K562 (cell line): ENCODE data around the gene MARK4. TPM values are rescaled to one million over a fixed set of nuclear protein-coding genes. Genes with fewer than 3 reads are reported as not detected.

ENCODE experiments used
- CXXC5 ChIP-seq: fragments of 250-450 bp; sonication (Bioruptor Pico); IDR thresholded peaks from 2 replicates; pipeline ENCODE4 v1.8.0; 2022; ENCODE audit warnings: inconsistent platforms, mild to moderate bottlenecking, moderate library complexity
- DMBX1 ChIP-seq: fragments of 250-450 bp; sonication (Bioruptor Pico); IDR thresholded peaks from 2 replicates; pipeline ENCODE4 v1.8.0; 2022; ENCODE audit warnings: inconsistent platforms, mild to moderate bottlenecking, moderate library complexity, borderline replicate concordance
- ELF1 ChIP-seq: fragments of 200-800 bp; sonication (Bioruptor generic); IDR thresholded peaks from 2 replicates; pipeline ENCODE4 v1.6.1; 2016; ENCODE audit warnings: missing genetic modification characterization, missing compliant biosample characterization
- ELF4 ChIP-seq: fragments of 450-650 bp; formaldehyde crosslinking; IDR thresholded peaks from 2 replicates; pipeline ENCODE4 v1.4.0; 2022; ENCODE audit warnings: missing genetic modification characterization
- FOXK2 ChIP-seq, 2 experiments: fragments of 450-650 bp; IDR thresholded peaks in 1 of 2; conservative IDR thresholded peaks in 1 of 2; 2 replicates each; pipeline ENCODE4 v1.6.1; 2016; ENCODE audit warnings: low read depth in 2 of 2, mild to moderate bottlenecking in 1 of 2
- GABPA ChIP-seq: fragments of 200-800 bp; sonication (Bioruptor generic); conservative IDR thresholded peaks from 2 replicates; pipeline ENCODE4 v1.6.1; 2016; ENCODE audit warnings: low read depth, missing genetic modification characterization, missing compliant biosample characterization
- GATAD2A ChIP-seq: fragments of 450-650 bp; IDR thresholded peaks from 2 replicates; pipeline ENCODE4 v1.6.1; 2017
- GATAD2B ChIP-seq: fragments of 450-650 bp; IDR thresholded peaks from 2 replicates; pipeline ENCODE4 v1.6.1; 2017; ENCODE audit warnings: mild to moderate bottlenecking, borderline replicate concordance
- HDAC2 ChIP-seq: fragments of 450-650 bp; IDR thresholded peaks from 2 replicates; pipeline ENCODE4 v1.6.1; 2016; ENCODE audit warnings: mild to moderate bottlenecking
- MTF1 ChIP-seq: fragments of 250-450 bp; sonication (Bioruptor Pico); IDR thresholded peaks from 2 replicates; pipeline ENCODE4 v1.9.0; 2021; ENCODE audit warnings: moderate library complexity, mild to moderate bottlenecking, inconsistent platforms, borderline replicate concordance
- SMARCB1 ChIP-seq: IDR thresholded peaks from 2 replicates; pipeline ENCODE4 v1.6.1; 2011; ENCODE audit warnings: improper control_type of control experiment, low read depth; ENCODE audit not compliant: insufficient read length
- SMC3 ChIP-seq: conservative IDR thresholded peaks from 2 replicates; pipeline ENCODE4 v1.6.1; 2011; ENCODE audit warnings: low read depth, low read length, improper control_type of control experiment; ENCODE audit not compliant: insufficient read depth
- SNIP1 ChIP-seq: fragments of 450-650 bp; IDR thresholded peaks from 2 replicates; pipeline ENCODE4 v1.7.1; 2017; ENCODE audit warnings: low read depth, mild to moderate bottlenecking
- TCF7 ChIP-seq: sonication (generic); IDR thresholded peaks from 2 replicates; pipeline ENCODE4 v1.6.1; 2016; ENCODE audit warnings: antibody characterized with exemption, borderline replicate concordance
- TGIF2 ChIP-seq: sonication (generic); formaldehyde crosslinking; IDR thresholded peaks from 2 replicates; pipeline ENCODE4 v1.8.1; 2022; ENCODE audit warnings: mild to moderate bottlenecking, missing genetic modification reagents, moderate library complexity
- ZNF121 ChIP-seq: sonication (generic); formaldehyde crosslinking; conservative IDR thresholded peaks from 2 replicates; pipeline ENCODE4 v1.8.0; 2022; ENCODE audit warnings: missing genetic modification reagents
- ZNF282 ChIP-seq: sonication (generic); formaldehyde crosslinking; IDR thresholded peaks from 2 replicates; pipeline ENCODE4 v1.8.1; 2023; ENCODE audit warnings: missing genetic modification reagents
- ZNF436 ChIP-seq: fragments of 250-450, 450-650 bp; sonication (Bioruptor Pico); formaldehyde crosslinking; IDR thresholded peaks from 2 replicates; pipeline ENCODE4 v1.7.0; 2020; ENCODE audit warnings: mild to moderate bottlenecking
- ZNF696 ChIP-seq: fragments of 250-450 bp; sonication (Bioruptor Pico); conservative IDR thresholded peaks from 2 replicates; pipeline ENCODE4 v1.4.0; 2020; ENCODE audit warnings: mild to moderate bottlenecking, moderate library complexity
- ZNF830 ChIP-seq: fragments of 250-450 bp; sonication (Bioruptor Pico); IDR thresholded peaks from 2 replicates; pipeline ENCODE4 v1.5.0; 2021; ENCODE audit warnings: mild to moderate bottlenecking
- polyA plus RNA-seq, 8 experiments: library from polyadenylated mRNA; depleted of rRNA in 4 of 8; stranded (reverse) in 5 of 8; unstranded in 3 of 8; fragments of >200 nt; fragmentation: Nextera tagmentation in 2 of 8; fragmentation: Illumina TruSeq in 1 of 8; extraction: Ambion mirVana in 2 of 8; extraction: Trizol in 1 of 8; gene quantifications; 2 replicates each; pipeline versions ENCODE4 v1.2.1 to v1.2.3, GENCODE V29; 2011 to 2014; ENCODE audit warnings: inconsistent platforms in 1 of 8, missing spikeins in 1 of 8
- total RNA-seq, 7 experiments: library from RNA; depleted of rRNA in 6 of 7; stranded (reverse); fragments of >200 nt in 6 of 7; fragmentation: Illumina TruSeq in 2 of 7; extraction: Trizol in 2 of 7; gene quantifications; 2 replicates each; pipeline versions ENCODE4 v1.2.1 to v1.2.3, GENCODE V29; 2011 to 2021; ENCODE audit warnings: low replicate concordance in 1 of 7
- TF ChIP-seq, protein P1 (sequence below): fragments of 250-450 bp; sonication (Bioruptor Pico); IDR thresholded peaks from 2 replicates; pipeline ENCODE4 v1.5.0; 2022; ENCODE audit warnings: mild to moderate bottlenecking
- TF ChIP-seq, protein P2 (sequence below): sonication (generic); formaldehyde crosslinking; IDR thresholded peaks from 2 replicates; pipeline ENCODE4 v1.8.1; 2023; ENCODE audit warnings: mild to moderate bottlenecking, missing genetic modification reagents
- TF ChIP-seq, protein P3 (sequence below): fragments of 250-450 bp; sonication (Bioruptor Pico); IDR thresholded peaks from 2 replicates; pipeline ENCODE4 v1.8.0; 2021; ENCODE audit warnings: mild to moderate bottlenecking, moderate library complexity

The MARK4 gene
- total and polyA plus RNA-seq, 9 of the 15 experiments (the other 6 are each of a cell fraction or from before 2014, with no cell fraction given), result 0.52 to 29.4 (median 8.6) TPM

DNA sequence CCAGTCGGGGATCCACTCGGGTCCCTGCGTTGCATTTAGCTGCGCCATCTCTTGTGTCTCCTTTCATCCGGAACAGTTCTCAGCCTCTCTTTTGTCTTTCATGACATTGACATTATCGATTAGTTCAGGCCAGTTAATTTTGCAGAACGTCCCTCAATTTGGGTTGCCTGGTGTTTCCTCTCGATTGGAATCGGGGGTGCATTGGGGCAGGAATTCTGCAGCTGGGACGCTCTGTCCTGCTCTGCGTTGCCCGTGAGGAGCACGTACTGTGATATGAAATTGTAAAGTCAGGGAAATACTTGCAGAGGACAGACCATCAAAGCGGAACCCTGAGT is 22.4 kb downstream of the MARK4 start (continued):
- TF ChIP-seq, protein P1, sequence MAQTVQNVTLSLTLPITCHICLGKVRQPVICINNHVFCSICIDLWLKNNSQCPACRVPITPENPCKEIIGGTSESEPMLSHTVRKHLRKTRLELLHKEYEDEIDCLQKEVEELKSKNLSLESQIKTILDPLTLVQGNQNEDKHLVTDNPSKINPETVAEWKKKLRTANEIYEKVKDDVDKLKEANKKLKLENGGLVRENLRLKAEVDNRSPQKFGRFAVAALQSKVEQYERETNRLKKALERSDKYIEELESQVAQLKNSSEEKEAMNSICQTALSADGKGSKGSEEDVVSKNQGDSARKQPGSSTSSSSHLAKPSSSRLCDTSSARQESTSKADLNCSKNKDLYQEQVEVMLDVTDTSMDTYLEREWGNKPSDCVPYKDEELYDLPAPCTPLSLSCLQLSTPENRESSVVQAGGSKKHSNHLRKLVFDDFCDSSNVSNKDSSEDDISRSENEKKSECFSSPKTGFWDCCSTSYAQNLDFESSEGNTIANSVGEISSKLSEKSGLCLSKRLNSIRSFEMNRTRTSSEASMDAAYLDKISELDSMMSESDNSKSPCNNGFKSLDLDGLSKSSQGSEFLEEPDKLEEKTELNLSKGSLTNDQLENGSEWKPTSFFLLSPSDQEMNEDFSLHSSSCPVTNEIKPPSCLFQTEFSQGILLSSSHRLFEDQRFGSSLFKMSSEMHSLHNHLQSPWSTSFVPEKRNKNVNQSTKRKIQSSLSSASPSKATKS (CRISPR knock-in tag), result no peak
- TF ChIP-seq ZNF121 (no peak), TGIF2 (CRISPR knock-in tag) (no peak), GATAD2B (no peak), ELF1 (tag) (0 out of 2 replicates have a peak, but pooled peaks have one; percentile 11), MTF1 (no peak), TCF7 (no peak), ZNF830 (CRISPR knock-in tag) (no peak), HDAC2 (no peak), ZNF282 (no peak), ZNF696 (CRISPR knock-in tag) (no peak), ELF4 (CRISPR knock-in tag) (0 out of 2 replicates have a peak, but pooled peaks have one; percentile 11), DMBX1 (CRISPR knock-in tag) (no peak), ZNF436 (no peak), CXXC5 (CRISPR knock-in tag) (0 out of 2 replicates have a peak, but pooled peaks have one; percentile 3), SNIP1 (no peak), GATAD2A (no peak), GABPA (tag) (0 out of 2 replicates have a peak, but pooled peaks have one; percentile 6), SMARCB1 (no peak), FOXK2 (conservative IDR thresholded peaks at IDR 0.05 in 1 of 2, IDR thresholded peaks at IDR 0.05 in 1 of 2; ENCODE audit: low read depth in 2 of 2) (no peak), SMC3 (no peak)
- TF ChIP-seq, protein P2, sequence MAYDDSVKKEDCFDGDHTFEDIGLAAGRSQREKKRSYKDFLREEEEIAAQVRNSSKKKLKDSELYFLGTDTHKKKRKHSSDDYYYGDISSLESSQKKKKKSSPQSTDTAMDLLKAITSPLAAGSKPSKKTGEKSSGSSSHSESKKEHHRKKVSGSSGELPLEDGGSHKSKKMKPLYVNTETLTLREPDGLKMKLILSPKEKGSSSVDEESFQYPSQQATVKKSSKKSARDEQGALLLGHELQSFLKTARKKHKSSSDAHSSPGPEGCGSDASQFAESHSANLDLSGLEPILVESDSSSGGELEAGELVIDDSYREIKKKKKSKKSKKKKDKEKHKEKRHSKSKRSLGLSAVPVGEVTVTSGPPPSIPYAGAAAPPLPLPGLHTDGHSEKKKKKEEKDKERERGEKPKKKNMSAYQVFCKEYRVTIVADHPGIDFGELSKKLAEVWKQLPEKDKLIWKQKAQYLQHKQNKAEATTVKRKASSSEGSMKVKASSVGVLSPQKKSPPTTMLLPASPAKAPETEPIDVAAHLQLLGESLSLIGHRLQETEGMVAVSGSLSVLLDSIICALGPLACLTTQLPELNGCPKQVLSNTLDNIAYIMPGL (CRISPR knock-in tag), result no peak
- TF ChIP-seq, protein P3, sequence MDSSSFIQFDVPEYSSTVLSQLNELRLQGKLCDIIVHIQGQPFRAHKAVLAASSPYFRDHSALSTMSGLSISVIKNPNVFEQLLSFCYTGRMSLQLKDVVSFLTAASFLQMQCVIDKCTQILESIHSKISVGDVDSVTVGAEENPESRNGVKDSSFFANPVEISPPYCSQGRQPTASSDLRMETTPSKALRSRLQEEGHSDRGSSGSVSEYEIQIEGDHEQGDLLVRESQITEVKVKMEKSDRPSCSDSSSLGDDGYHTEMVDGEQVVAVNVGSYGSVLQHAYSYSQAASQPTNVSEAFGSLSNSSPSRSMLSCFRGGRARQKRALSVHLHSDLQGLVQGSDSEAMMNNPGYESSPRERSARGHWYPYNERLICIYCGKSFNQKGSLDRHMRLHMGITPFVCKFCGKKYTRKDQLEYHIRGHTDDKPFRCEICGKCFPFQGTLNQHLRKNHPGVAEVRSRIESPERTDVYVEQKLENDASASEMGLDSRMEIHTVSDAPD (CRISPR knock-in tag), result no peak
